ENCODE measurements around the gene KREMEN2.
"Not testable (repeated sequence)": the region's sequence is repeated elsewhere in the genome, so short reads cannot be mapped to it uniquely, and the experiment has no call there.

The KREMEN2 gene, protein sequence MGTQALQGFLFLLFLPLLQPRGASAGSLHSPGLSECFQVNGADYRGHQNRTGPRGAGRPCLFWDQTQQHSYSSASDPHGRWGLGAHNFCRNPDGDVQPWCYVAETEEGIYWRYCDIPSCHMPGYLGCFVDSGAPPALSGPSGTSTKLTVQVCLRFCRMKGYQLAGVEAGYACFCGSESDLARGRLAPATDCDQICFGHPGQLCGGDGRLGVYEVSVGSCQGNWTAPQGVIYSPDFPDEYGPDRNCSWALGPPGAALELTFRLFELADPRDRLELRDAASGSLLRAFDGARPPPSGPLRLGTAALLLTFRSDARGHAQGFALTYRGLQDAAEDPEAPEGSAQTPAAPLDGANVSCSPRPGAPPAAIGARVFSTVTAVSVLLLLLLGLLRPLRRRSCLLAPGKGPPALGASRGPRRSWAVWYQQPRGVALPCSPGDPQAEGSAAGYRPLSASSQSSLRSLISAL

DNA sequence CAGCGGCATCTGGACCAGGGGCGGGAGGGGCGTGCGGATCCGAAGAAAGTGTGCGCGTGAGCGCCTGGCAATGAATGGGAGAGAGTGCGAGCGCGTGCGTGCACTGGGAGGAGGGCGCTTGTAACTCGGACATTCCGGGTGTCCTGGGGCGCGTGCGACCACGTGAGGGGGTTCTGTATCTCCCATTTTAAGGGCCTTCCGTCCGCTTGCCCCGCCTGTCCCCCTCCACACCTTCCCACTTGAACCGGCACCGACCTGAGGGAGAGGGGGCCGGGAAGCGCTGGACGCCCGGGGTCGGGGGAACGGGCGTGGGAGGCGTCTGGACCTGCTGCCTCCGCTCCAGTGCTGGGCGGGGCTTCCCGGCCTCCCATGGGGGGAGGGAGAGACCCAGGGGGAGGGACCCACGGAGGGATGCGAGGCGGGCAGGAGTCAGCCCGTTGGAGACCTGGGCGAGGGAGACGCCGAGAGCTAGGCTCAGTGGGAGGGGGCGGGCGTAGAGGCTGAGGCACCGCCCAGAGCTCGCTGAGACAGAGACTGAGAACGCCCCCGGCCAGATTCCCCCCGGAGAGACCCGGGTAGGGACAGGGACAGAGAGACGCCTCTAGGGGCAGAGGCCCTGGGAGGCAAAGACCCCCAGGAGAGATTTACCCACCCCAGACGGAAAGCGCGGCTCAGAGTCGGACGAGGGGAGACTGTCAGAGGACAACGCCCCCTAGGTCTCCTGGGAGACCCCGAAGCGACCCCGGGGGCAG is at the start of gene KREMEN2:
Gene KREMEN2 (plus strand): TSS at position 553 of the 752 bp plus-strand sequence. CDS start 246 bp downstream, outside the sequence.
- no peak for DNase-seq

DNA sequence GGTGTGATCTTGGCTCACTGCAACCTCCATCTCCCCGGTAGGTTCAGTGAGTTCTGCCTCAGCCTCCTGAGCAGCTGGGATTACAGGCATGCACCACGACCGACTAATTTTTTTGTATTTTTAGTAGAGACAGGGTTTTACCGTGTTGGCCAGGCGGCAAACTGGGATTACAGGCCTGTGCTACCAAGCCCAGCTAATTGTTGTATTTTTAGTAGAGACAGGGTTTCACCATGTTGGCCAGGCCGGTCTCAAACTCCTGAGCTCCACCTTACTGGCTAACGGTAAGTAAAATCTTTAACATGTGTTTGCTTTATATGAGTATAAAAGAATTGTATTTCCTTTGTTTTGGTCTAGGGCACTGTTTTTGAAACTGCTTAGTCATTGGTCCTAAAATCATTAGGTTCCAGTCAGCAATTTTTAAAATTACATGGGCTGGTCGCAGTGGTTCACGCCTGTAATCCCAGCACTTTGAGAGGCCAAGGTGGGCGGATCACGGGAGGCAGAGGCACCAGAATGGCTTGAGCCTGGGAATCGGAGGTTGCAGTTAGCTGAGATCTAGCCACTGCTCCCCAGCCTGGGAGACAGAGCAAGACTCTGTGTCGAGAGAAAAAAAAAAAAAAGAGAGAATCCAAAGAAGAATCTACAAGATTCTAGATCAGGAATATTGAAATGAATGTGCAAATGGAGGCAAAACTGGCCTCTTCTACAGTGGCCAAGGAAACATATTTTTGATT is 48.7 kb upstream of the KREMEN2 start:
- DNase-seq, result peak; percentile 17

DNA sequence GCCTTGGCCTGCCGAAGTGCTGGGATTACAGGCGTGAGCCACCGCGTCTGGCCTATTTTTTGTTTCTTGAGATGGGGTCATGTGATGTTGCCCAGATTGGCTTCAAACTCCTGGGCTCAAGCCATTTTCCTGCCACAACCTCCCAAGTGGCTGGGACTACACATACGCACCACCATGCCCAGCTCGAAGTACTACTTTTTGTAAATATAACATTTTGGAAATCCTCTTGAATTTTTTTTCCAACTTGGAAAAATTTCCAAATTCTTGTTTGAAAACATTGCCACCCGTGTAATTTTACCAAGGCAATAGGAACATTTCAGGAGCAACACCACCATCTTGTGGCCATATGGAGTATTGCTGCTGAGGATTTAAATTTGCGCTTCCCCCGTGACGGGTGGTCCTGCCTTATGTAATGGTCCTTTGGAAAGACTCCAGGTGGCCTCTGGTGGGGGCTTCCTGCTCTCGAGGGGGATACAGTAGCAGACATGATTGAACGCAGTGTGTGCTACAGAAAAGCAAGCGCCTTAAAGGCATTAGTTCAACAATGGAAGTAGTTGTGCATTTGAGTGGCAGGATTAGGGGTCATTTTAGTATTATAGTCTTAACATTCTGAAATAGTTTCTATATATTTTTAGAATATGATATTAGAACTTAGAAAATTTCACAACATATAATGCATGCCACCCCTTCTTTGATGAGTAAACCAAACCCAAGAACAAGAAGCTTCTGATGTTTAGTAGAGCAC is 44.4 kb upstream of the KREMEN2 start:
- DNase-seq, result peak; percentile 66

DNA sequence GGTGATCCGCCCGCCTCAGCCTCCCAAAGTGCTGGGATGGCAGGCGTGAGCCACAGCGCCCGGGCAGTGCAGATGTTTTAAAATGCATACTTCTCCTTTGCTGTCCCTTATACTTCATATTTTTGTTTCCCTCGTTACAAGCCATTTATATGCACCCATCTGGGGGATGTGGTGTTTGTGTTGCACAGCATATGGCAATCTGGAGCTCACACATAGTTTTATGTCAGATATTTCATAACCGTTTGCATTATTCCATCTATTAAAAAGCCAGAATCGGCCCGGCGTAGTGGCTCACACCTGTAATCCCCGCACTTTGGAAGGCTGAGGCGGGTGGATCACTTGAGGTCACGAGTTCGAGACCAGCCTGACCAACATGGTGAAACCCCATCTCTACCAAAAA is 40.6 kb upstream of the KREMEN2 start:
- no peak for DNase-seq

DNA sequence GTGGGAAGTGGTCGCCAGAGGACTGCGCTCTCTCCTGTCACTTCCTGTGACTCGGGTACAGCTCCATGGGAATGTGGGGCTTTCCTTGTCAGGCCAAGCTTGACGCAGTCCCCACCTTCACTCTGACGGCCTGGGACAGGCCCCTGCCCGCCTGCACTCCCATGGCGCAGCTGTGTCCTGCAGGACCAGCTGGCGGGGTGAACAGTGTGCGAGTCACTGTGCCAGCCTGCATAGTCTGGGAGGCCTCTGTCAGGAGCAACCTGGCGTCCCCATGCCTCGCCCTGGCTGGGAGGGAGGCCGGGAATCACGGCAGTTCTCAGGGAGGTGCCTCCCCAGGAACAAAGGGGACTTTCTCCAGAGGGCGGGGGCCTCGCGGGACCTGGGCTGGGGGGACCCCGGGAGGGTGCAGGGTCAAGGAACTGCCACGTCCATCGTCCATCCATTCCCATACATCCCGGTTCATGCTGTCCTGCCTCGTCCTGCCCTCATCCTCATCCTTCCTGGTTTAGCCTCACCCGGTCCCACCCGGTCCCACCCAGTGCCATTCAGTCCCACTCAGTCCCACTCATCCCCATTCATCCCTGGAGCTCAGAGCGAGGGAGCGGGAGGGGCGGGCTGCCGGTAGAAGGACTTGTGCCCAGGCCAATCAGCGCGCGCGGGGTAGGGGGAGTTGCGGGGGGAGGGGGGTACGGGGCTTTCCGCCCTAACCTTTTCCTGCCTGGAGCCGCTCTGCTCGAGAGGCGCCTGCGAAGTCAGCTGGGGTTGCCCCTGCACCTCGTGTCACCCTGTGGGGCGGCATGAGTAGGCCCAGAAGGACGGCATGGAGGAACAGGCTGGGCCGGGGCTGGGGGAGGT is 38.9 kb upstream of the KREMEN2 start:
- DNase-seq, result no peak

DNA sequence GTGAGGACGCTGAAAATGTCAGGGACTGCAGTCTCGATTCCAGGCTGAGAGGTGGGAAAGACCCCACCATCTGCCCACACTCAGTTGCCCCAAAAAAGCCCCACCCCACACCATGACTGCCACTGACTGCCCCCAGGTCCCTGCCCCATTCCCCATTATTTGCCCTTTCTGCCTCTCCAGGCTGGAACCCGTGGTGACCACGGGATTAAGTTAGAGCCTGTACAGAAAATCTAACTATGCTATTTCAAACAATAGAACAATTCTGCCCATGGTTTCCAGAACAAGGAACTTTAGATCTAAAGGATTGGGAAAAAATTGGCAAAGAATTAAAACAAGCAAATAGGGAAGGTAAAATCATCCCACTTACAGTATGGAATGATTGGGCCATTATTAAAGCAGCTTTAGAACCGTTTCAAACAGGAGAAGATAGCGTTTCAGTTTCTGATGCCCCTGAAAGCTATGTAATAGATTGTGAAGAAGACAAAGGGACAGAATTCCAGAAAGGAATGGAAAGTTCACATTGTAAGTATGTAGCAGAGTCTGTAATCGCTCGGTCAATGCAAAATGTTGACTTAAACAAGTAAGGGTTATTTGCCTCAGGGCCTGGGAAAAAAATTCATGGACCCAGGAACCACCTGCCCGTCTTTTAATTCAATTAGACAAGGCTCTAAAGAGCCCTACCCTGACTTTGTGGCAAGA is 38.0 kb upstream of the KREMEN2 start:
- no peak for DNase-seq

DNA sequence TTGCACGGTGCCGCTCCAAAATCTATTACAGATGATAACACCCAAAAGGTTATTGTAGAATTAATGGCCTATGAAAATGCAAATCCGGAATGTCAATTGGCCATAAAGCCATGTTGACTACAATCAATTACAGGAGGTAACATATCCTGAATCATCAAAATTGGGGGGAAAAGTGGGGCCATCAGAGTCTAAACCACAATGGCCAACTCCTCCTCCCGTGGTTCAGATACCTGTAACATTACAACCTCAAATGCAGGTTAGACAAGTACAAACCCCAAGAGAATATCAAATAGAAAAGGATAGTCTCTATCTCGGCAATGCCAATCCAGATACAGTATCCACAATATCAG is 37.5 kb upstream of the KREMEN2 start:
- no peak for DNase-seq

DNA sequence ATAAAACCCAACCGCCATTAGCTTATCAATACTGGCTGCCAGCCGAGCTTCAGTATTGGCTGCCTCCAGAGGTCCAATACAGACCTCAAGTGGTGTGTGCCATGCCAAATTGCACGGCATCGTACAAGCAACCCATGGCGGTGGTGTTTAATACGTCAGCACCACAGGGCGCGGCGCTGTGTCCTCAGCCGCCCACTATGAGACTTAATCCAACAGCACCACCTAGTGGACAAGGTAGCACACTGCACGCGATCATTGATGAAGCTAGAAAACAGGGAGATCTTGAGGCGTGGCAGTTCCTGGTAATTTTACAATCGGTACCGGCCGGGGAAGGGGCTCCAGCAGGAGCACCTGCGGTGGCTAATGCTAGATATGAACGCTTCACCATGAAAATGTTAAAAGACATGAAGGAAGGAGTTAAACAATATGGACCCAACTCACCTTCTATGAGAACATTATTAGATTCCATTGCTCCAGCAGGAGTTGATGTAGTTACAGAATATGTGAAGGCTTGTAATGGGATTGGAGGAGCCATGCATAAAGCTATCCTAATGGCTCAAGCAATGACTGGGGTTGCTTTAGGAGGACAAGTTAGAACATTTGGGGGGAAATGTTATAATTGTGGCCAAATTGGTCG is 36.9 kb upstream of the KREMEN2 start:
- peak; percentile 93 for DNase-seq

DNA sequence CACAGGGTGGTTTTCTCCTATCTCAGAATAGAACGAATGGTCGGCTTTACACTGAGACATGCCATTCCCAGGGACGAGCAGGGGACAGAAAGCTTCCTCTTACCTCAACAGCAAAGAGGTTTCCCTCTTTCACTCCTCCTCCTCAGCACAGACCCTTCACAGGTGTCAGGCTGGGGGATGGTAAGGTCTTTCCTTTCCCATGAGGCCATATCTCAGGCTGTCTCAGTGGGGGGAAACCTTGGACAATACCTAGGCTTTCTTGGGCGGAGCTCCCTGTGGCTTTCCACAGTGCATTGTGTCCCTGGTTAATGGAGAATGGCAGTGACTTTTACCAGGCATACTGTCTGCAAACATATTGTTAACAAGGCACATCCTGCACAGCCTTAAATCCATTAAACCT is 35.9 kb upstream of the KREMEN2 start:
- not testable (repeated sequence) for DNase-seq

DNA sequence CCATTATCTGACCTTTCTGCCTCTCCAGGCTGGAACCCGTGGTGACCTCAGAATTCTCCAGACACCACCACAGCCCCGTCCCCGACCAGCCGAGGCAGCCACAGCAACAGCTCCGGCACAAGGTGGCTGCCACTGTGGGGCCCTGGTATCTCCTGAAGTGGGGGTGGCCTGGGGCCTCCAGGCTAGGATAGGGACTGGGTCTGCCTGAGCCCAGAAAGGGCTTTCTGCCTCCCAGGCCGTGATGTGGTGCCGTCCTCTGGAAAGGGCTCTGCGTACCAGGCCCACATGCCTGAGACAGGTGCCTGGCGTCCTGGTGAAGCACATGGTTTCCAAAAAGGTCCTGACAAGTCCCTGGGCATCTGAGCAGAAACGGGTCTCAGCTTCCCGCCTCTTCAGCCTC is 35.3 kb upstream of the KREMEN2 start:
- DNase-seq, result no peak

DNA sequence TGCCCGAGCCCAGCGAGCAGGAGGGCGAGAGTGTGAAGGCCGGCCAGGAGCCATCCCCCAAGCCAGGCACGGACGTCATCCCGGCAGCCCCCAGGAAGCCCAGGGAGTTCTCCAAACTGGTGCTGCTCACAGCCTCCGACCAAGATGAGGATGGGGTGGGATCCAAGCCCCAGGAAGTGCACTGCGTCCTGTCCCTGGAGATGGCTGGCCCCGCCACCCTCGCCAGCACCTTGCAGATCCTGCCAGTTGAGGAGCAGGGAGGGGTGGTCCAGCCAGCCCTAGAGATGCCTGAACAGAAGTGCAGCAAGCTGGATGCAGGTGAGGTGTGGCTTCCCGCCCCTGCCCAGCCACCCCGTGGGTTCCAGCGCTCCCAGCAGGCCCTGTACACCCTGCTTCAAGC is 34.4 kb upstream of the KREMEN2 start:
- no peak for DNase-seq

DNA sequence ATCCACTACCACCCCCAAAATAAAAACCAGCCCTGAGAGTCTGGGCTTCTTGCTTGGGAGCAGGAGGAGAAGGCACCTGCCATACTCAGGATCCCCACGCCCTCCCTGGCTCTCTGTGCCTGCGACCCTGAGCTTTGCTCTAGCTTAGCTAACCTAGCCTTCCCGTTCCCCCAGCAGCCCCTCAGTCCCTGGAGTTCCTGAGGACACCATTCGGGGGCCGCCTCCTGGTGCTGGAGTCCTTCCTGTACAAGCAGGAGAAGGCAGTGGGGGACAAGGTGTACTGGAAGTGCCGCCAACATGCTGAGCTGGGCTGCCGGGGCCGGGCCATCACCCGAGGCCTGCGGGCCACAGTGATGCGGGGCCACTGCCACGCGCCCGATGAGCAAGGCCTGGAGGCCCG is 33.8 kb upstream of the KREMEN2 start:
- no peak for DNase-seq

DNA sequence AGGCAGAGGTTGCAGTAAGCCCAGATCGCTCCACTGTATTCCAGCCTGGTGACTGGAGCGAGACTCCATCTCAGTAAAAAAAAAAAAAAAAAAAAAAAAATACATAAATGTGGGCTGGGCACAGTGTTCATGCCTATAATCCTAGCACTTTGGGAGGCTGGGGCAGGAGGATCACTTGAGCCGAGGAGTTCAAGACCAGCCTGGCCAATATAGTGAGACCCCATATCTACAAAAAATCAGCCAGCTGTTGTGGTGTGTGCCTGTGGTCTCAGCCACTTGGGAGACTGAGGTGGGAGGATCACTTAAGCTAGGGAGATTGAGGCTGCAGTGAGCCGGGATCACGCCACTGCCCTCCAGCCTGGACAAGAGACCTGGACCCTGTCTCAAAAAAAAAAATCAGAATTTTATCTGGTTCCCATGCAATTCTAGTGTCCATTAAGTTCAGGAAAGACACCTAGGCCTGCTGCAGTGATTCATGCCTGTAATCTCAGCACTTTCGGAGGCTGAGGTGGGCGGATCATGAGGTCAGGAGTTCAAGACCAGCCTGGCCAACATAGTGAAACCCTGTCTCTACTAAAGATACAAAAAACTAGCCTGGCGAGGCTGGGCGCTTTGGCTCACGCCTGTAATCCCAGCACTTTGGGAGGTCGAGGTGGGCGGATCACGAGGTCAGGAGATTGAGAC is 32.7 kb upstream of the KREMEN2 start:
- DNase-seq, result not testable (repeated sequence)

DNA sequence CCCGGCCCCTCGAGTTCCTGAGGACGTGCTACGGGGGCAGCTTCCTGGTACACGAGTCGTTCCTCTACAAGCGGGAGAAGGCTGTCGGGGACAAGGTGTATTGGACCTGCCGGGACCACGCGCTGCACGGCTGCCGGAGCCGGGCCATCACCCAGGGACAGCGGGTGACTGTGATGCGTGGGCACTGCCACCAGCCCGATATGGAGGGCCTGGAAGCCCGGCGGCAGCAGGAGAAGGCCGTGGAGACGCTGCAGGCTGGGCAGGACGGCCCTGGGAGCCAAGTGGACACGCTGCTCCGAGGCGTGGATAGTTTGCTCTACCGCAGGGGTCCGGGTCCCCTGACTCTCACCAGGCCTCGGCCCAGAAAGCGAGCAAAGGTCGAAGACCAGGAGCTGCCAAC is 30.9 kb upstream of the KREMEN2 start:
- DNase-seq, result no peak

DNA sequence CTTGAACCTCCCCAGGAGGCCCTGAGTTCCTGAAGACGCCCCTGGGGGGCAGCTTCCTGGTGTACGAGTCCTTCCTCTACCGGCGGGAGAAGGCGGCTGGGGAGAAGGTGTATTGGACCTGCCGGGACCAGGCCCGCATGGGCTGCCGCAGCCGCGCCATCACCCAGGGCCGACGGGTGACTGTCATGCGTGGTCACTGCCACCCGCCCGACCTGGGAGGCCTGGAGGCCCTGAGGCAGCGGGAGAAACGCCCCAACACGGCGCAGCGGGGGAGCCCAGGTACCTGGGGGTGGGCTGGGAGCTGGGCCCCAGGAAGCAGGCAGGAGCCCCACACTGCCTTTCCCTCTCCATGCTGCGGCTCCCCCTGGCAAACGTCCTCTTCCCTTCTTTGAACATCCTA is 30.4 kb upstream of the KREMEN2 start:
- DNase-seq, result no peak

DNA sequence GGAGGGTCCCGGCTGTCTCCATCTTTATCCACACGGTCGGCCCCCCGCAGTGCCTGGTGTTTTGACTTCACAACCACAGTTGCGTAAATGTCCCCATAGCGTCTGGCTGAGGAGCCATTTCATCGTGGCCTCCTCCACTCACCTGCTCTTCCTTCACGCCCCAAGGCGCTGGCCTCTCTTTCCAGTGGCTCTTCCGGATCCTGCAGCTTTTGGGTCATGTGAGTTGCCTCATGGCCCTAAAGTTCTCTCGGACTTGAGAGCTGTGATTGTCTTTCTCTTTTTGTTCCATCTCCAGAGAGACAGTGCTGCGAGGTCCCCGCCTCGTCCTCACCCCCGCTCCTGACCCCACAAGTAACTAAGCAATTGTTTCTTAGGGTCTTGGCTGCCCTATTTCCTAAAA is 29.6 kb upstream of the KREMEN2 start:
- no peak for DNase-seq

DNA sequence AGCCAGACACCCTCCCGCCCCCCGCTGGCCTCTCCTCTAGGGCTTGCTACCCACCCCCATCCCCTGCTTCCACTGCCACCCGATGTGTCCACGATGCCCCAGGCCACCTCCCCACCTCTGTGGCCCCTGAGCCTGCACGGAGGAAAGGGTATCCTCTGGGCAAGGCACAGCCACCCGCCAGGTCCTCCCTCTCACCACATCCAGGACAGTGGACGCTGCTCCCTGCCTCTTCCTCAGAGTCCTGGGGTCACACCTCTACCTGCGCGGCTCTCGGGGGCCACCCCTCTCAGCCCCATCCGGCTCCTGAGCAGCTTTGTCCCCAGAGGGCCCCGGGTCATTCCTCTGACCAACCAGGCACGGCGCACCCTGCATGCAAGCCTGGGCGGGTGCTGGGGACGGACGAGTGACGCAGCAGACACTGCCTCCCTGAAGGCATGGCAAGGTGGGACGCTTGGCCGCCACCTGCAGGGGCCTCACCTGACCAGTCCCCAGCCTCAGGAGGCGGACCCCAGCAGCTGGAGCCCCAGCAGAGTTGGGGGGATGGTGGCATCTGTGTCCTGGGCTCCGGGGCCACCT is 27.6 kb upstream of the KREMEN2 start:
- no peak for DNase-seq

DNA sequence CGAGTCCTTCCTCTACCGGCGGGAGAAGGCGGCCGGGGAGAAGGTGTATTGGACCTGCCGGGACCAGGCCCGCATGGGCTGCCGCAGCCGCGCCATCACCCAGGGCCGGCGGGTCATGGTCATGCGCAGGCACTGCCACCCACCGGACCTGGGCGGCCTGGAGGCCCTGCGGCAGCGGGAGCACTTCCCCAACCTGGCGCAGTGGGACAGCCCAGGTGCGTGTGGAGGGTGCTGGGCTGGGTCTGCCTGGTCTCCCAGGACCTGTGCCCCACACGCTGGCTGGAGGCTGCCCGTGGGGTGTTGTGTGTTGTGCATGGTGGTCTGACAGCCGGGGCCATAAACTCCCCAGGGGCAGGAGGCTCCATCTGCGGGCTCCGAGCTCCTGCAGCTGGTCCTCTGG is 26.9 kb upstream of the KREMEN2 start:
- DNase-seq, result no peak

DNA sequence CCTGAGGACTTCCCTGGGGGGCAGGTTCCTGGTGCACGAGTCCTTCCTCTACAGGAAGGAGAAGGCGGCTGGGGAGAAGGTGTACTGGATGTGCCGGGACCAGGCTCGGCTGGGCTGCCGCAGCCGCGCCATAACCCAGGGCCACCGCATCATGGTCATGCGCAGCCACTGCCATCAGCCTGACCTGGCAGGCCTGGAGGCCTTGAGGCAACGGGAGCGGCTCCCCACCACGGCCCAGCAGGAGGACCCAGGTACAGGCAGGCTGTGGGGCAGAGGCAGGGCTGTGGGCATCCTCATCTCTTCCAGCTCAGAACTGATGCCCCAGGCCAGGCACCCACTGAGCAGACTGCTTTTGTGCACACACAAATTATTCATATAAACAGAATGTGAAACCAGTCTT is 25.9 kb upstream of the KREMEN2 start:
- DNase-seq, result no peak

DNA sequence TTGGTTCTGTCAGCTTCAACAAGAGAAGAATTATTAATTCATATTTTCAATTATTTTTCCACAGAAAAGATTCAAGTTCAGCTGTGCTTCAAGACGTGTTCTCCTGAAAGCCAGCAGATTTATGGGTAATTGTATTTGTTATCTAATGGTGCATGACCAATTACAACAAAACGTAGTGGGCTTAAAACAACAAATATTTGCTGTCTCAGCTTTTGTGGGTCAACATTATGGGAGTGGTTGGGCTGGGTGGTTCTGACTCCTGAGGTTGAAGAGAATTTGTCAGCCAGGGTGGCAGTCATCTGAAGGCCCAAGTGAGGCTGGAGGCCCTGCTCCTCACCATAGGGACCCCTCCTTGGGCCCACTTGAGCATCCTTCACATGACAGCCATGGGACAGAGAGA is 24.1 kb upstream of the KREMEN2 start:
- DNase-seq, result no peak
